HG03521 (cell line): ENCODE measurements around the gene TNS1.

Experiments
- ATAC-seq: cut with Tn5 transposase; IDR thresholded peaks from one replicate; pipeline ENCODE4 v1.9.1; 2021; ENCODE audit warnings: mild to moderate bottlenecking, moderate library complexity; ENCODE audit not compliant: unreplicated experiment

The TNS1 gene

GRCh38 chr2:217934321-217935131, 68.3 kb downstream of the TNS1 start:
- ATAC-seq = no peak

- no peak for ATAC-seq
Observed at GRCh38 chr2:217933617-217933993, 69.2 kb downstream of the TNS1 start.

- no peak for ATAC-seq
Observed at GRCh38 chr2:217932803-217933616, 69.8 kb downstream of the TNS1 start.

- no peak for ATAC-seq
Observed at GRCh38 chr2:217931846-217932560, 70.8 kb downstream of the TNS1 start.

- no peak for ATAC-seq
Observed at GRCh38 chr2:217930761-217931563, 71.8 kb downstream of the TNS1 start.

GRCh38 chr2:217929757-217930707, 72.8 kb downstream of the TNS1 start:
- no peak for ATAC-seq

GRCh38 chr2:217929272-217929671, 73.5 kb downstream of the TNS1 start:
- ATAC-seq = no peak

- ATAC-seq = no peak
Observed at GRCh38 chr2:217928324-217929181, 74.2 kb downstream of the TNS1 start.

GRCh38 chr2:217927601-217928323, 75.0 kb downstream of the TNS1 start:
- no peak for ATAC-seq

- no peak for ATAC-seq
Observed at GRCh38 chr2:217926801-217927200, 76.0 kb downstream of the TNS1 start.

- no peak for ATAC-seq
Observed at GRCh38 chr2:217924346-217924901, 78.4 kb downstream of the TNS1 start.

- no peak for ATAC-seq
Observed at GRCh38 chr2:217923007-217923686, 79.6 kb downstream of the TNS1 start.

- ATAC-seq = no peak
Observed at GRCh38 chr2:217922101-217923006, 80.4 kb downstream of the TNS1 start.

GRCh38 chr2:217920879-217921603, 81.8 kb downstream of the TNS1 start:
- ATAC-seq = no peak

- ATAC-seq = no peak
Observed at GRCh38 chr2:217919781-217920351, 82.9 kb downstream of the TNS1 start.
